IMR-90 (cell line): ENCODE measurements around the gene HAS3. TPM values are rescaled to one million over a fixed set of nuclear protein-coding genes. Genes with fewer than 3 reads are reported as not detected.

Experiments used
- ATAC-seq: fragments of 200-7000 bp; cut with Tn5 transposase; 2 replicates; pipeline ENCODE4 v1.9.1; 2020; ENCODE audit warnings: low read depth, mild to moderate bottlenecking, moderate library complexity
- BruUV-seq: library from RNA; stranded (reverse); fragments of 400-500 nt; replicated peaks from 2 replicates; lab custom pipeline; 2021; lab: Mats Ljungman, UMichigan
- CTCF ChIA-PET: fragments of 300-600 bp; formaldehyde crosslinking; extraction: SDS; loops from one replicate; lab custom pipeline; 2021; ENCODE audit warnings: antibody characterized with exemption; lab: Yijun Ruan, JAX
- POLR2A ChIA-PET: fragments of 300-600 bp; sonication (Branson Sonifier 250); formaldehyde crosslinking; loops from one replicate; lab custom pipeline; 2022; ENCODE audit warnings: antibody characterized with exemption; ENCODE audit not compliant: unreplicated experiment; lab: Charles Lee
- DNase-seq: peaks from one replicate; pipeline ENCODE4 v3.0.0; 2013
- H2AFZ ChIP-seq: replicated peaks from 2 replicates; pipeline ENCODE3; 2013; ENCODE audit warnings: low read length, mild to moderate bottlenecking; ENCODE audit not compliant: poor library complexity
- H2AK5ac ChIP-seq: 2 replicates; pipeline ENCODE4 v1.6.1; 2013; ENCODE audit warnings: low read depth, low read length, inconsistent platforms
- H2AK9ac ChIP-seq: replicated peaks from 2 replicates; pipeline ENCODE3; 2013; ENCODE audit warnings: mild to moderate bottlenecking, low read depth, low read length, moderate library complexity; ENCODE audit not compliant: poor library complexity
- H2BK120ac ChIP-seq: 2 replicates; pipeline ENCODE4 v1.6.1; 2013; ENCODE audit warnings: low read depth, low read length, inconsistent platforms
- H2BK15ac ChIP-seq: 3 replicates; pipeline ENCODE4 v1.6.1; 2013; ENCODE audit warnings: low read depth, low read length, inconsistent platforms
- H2BK20ac ChIP-seq: 2 replicates; pipeline ENCODE4 v1.6.1; 2013; ENCODE audit warnings: low read depth, mild to moderate bottlenecking, inconsistent platforms, low read length, moderate library complexity
- H2BK5ac ChIP-seq: 2 replicates; pipeline ENCODE4 v1.6.1; 2013; ENCODE audit warnings: mild to moderate bottlenecking, low read depth, low read length, inconsistent platforms; ENCODE audit not compliant: poor library complexity, severe bottlenecking
- H3K14ac ChIP-seq: replicated peaks from 2 replicates; pipeline ENCODE4 v1.6.1; 2013; ENCODE audit warnings: low read depth, low read length, inconsistent platforms
- H3K18ac ChIP-seq: 2 replicates; pipeline ENCODE4 v1.6.1; 2013; ENCODE audit warnings: low read depth, low read length, control low read depth
- H3K23ac ChIP-seq: 2 replicates; pipeline ENCODE4 v1.6.1; 2013; ENCODE audit warnings: low read depth, low read length, inconsistent platforms
- H3K27ac ChIP-seq: 2 replicates; pipeline ENCODE4 v1.5.1; 2013; ENCODE audit warnings: mild to moderate bottlenecking, control low read depth, low read length; ENCODE audit not compliant: insufficient read depth
- H3K27me3 ChIP-seq: 2 replicates; pipeline ENCODE4 v1.6.1; 2013; ENCODE audit warnings: low read length; ENCODE audit not compliant: control insufficient read depth, insufficient read depth
- H3K36me3 ChIP-seq: 2 replicates; pipeline ENCODE4 v1.6.1; 2013; ENCODE audit warnings: low read length, mixed read lengths; ENCODE audit not compliant: control insufficient read depth, insufficient read depth
- H3K4ac ChIP-seq: 2 replicates; pipeline ENCODE4 v1.6.1; 2013; ENCODE audit warnings: low read depth, low read length, inconsistent platforms
- H3K4me1 ChIP-seq: 2 replicates; pipeline ENCODE4 v1.6.1; 2013; ENCODE audit warnings: low read length, mixed read lengths; ENCODE audit not compliant: control insufficient read depth, insufficient read depth
- H3K4me2 ChIP-seq: 2 replicates; pipeline ENCODE4 v1.6.1; 2013; ENCODE audit warnings: low read depth, mild to moderate bottlenecking, control low read depth, low read length, moderate library complexity
- H3K4me3 ChIP-seq: 2 replicates; pipeline ENCODE4 v1.5.1; 2013; ENCODE audit warnings: low read depth, mild to moderate bottlenecking, control low read depth, low read length, moderate library complexity; ENCODE audit not compliant: insufficient read depth
- H3K56ac ChIP-seq: 2 replicates; pipeline ENCODE4 v1.6.1; 2013; ENCODE audit warnings: low read length, inconsistent platforms; ENCODE audit not compliant: insufficient read depth; ENCODE audit errors: extremely low read depth
- H3K79me1 ChIP-seq, 2 experiments: 2 replicates each; pipeline ENCODE4 v1.6.1; 2013; ENCODE audit warnings: low read length in 2 of 2, inconsistent platforms in 1 of 2, low read depth in 1 of 2
- H3K9ac ChIP-seq: 2 replicates; pipeline ENCODE4 v1.6.1; 2013; ENCODE audit warnings: low read depth, low read length, control low read depth
- H3K9me1 ChIP-seq: 2 replicates; pipeline ENCODE4 v1.6.1; 2013; ENCODE audit warnings: low read length, inconsistent platforms; ENCODE audit not compliant: insufficient read depth
- H3K9me3 ChIP-seq: 2 replicates; pipeline ENCODE4 v1.6.1; 2013; ENCODE audit warnings: low read length; ENCODE audit not compliant: control insufficient read depth, insufficient read depth
- H4K20me1 ChIP-seq: 2 replicates; pipeline ENCODE4 v1.6.1; 2013; ENCODE audit warnings: low read length, inconsistent platforms; ENCODE audit not compliant: insufficient read depth
- H4K5ac ChIP-seq: 2 replicates; pipeline ENCODE4 v1.6.1; 2013; ENCODE audit warnings: mild to moderate bottlenecking, low read depth, low read length, control low read depth
- H4K8ac ChIP-seq, 2 experiments: 2 replicates each; pipeline ENCODE4 v1.6.1; 2013; ENCODE audit warnings: low read depth in 2 of 2, low read length in 2 of 2, control low read depth in 1 of 2, inconsistent platforms in 1 of 2
- H4K91ac ChIP-seq: 2 replicates; pipeline ENCODE4 v1.6.1; 2013; ENCODE audit warnings: low read depth, low read length, inconsistent platforms; ENCODE audit not compliant: insufficient read depth
- CEBPB ChIP-seq: IDR thresholded peaks from 2 replicates; pipeline ENCODE4 v1.6.1; 2012; ENCODE audit warnings: low read depth, low read length, improper control_type of control experiment
- CHD1 ChIP-seq: IDR thresholded peaks from 2 replicates; pipeline ENCODE4 v1.6.1; 2012; ENCODE audit warnings: low read depth, low read length, improper control_type of control experiment
- FOS ChIP-seq: fragments of 150-350 bp; IDR thresholded peaks from 2 replicates; pipeline ENCODE4 v1.6.1; 2016; ENCODE audit warnings: low read depth, low read length
- MAZ ChIP-seq: IDR thresholded peaks from 2 replicates; pipeline ENCODE4 v1.6.1; 2012; ENCODE audit warnings: low read depth, mild to moderate bottlenecking, low read length, improper control_type of control experiment, moderate library complexity, borderline replicate concordance
- MXI1 ChIP-seq: IDR thresholded peaks from 2 replicates; pipeline ENCODE4 v1.6.1; 2012; ENCODE audit warnings: low read depth, mild to moderate bottlenecking, low read length, moderate library complexity, borderline replicate concordance
- NFE2L2 ChIP-seq: fragments of 150-350 bp; IDR thresholded peaks from 2 replicates; pipeline ENCODE4 v1.6.1; 2016; ENCODE audit warnings: low read depth, mild to moderate bottlenecking, low read length
- POLR2A ChIP-seq: IDR thresholded peaks from 2 replicates; pipeline ENCODE4 v1.6.1; 2012; ENCODE audit warnings: mild to moderate bottlenecking, low read depth, low read length
- RAD21 ChIP-seq: IDR thresholded peaks from 2 replicates; pipeline ENCODE4 v1.6.1; 2012; ENCODE audit warnings: low read length, improper control_type of control experiment
- RFX5 ChIP-seq: IDR thresholded peaks from 2 replicates; pipeline ENCODE4 v1.8.0; 2012; ENCODE audit warnings: low read depth, mild to moderate bottlenecking, low read length, moderate library complexity
- WGBS, 2 experiments: methylation state at CpG; one replicate each; pipeline versions ENCODE4 v1.1.5 to v1.1.7; 2013; ENCODE audit warnings: missing lambda C conversion rate in 2 of 2; ENCODE audit not compliant: insufficient read length in 1 of 2; ENCODE audit errors: extremely low coverage in 2 of 2; 5-methylcytosine and 5-hydroxymethylcytosine counted together
- dilution Hi-C: fragments of 300-500 bp; cut with HindIII; formaldehyde crosslinking; loops from one replicate; pipeline ENCODE4 v1.14.3; 2018; ENCODE audit warnings: low sequenced_read_pairs; ENCODE audit not compliant: unreplicated experiment
- in situ Hi-C: fragments of 300-500 bp; cut with MboI; formaldehyde crosslinking; loops from 3 replicates; pipeline ENCODE4 v1.14.3; 2019; ENCODE audit warnings: low sequenced_read_pairs, inconsistent platforms, mixed read lengths
- intact Hi-C: fragments of 100-400 bp; cut with micrococcal nuclease; formaldehyde crosslinking; loops from 2 replicates; pipeline ENCODE4 v1.10.0; 2022
- polyA plus RNA-seq, 3 experiments: library from polyadenylated mRNA; depleted of rRNA; stranded (reverse); fragments of >200 nt; gene quantifications; 2 replicates each; pipeline ENCODE4 v1.2.3, GENCODE V29; 2012; ENCODE audit warnings: low replicate concordance in 1 of 3
- total RNA-seq: library from RNA; depleted of rRNA; stranded (reverse); fragments of >200 nt; gene quantifications from 2 replicates; pipeline ENCODE4 v1.2.3, GENCODE V29; 2012
- TF ChIP-seq, protein P1 (sequence below): fragments of 150-350 bp; IDR thresholded peaks from 2 replicates; pipeline ENCODE4 v1.6.1; 2017; ENCODE audit warnings: mild to moderate bottlenecking, antibody characterized with exemption, low read length, low read depth
- TF ChIP-seq, protein P2 (sequence below): conservative IDR thresholded peaks from 2 replicates; pipeline ENCODE4 v1.5.1; 2012; ENCODE audit warnings: mild to moderate bottlenecking, low read depth, low read length, improper control_type of control experiment

HAS3 gene
- total and polyA plus RNA-seq, 2 of the 4 experiments (the other 2 are of a cell fraction), result 0.36 to 0.97 TPM

DNA sequence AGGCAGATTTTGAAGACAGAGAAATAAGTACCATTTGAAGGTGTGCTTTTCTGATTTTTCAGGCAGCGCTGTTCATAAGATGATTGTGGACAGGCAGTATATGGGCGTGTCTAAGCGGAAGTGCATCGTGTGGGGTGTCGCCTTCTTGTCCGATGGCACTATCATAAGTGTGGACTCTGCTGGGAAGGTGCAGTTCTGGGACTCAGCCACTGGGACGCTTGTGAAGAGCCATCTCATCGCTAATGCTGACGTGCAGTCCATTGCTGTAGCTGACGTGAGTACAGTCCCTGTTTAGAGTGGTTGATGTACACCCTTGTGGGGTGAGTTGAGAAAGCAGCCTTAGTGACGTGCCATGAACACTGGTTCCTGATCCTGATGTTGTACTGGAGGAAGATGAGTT lies 37.7 kb downstream of the HAS3 start:
- no peak overlapping the region for H2AK9ac ChIP-seq
- no peak overlapping the region for H3K9ac ChIP-seq
- no peak for TF ChIP-seq RAD21
- no peak for TF ChIP-seq RFX5
- no peak for TF ChIP-seq POLR2A
- no peak for TF ChIP-seq FOS
- no peak for TF ChIP-seq MXI1
- no peak for TF ChIP-seq NFE2L2
- no peak for TF ChIP-seq CHD1
- TF ChIP-seq, protein P1, sequence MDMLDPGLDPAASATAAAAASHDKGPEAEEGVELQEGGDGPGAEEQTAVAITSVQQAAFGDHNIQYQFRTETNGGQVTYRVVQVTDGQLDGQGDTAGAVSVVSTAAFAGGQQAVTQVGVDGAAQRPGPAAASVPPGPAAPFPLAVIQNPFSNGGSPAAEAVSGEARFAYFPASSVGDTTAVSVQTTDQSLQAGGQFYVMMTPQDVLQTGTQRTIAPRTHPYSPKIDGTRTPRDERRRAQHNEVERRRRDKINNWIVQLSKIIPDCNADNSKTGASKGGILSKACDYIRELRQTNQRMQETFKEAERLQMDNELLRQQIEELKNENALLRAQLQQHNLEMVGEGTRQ, result no peak
- TF ChIP-seq MAZ, result no peak
- no peak for TF ChIP-seq CEBPB
- TF ChIP-seq, protein P2, sequence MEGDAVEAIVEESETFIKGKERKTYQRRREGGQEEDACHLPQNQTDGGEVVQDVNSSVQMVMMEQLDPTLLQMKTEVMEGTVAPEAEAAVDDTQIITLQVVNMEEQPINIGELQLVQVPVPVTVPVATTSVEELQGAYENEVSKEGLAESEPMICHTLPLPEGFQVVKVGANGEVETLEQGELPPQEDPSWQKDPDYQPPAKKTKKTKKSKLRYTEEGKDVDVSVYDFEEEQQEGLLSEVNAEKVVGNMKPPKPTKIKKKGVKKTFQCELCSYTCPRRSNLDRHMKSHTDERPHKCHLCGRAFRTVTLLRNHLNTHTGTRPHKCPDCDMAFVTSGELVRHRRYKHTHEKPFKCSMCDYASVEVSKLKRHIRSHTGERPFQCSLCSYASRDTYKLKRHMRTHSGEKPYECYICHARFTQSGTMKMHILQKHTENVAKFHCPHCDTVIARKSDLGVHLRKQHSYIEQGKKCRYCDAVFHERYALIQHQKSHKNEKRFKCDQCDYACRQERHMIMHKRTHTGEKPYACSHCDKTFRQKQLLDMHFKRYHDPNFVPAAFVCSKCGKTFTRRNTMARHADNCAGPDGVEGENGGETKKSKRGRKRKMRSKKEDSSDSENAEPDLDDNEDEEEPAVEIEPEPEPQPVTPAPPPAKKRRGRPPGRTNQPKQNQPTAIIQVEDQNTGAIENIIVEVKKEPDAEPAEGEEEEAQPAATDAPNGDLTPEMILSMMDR, result no peak
- BruUV-seq, result no TSS peak
- H4K91ac ChIP-seq, result no peak overlapping the region
- no peaks in the 10 kb centered on the region for H3K9me1 ChIP-seq
- no peaks in the 10 kb centered on the region for H3K9me3 ChIP-seq
- no peak overlapping the region for H4K5ac ChIP-seq
- H3K4me1 ChIP-seq, result peaks cover 2% of the 10 kb centered on the region; the same call in 1 of the 2 replicates
- H4K8ac ChIP-seq, result no peak overlapping the region
- H3K18ac ChIP-seq, result no peak overlapping the region
- H3K4me2 ChIP-seq, result no peak overlapping the region
- no peak overlapping the region for H3K4me3 ChIP-seq
- no peak overlapping the region for H3K56ac ChIP-seq
- H3K27me3 ChIP-seq, result no peaks in the 10 kb centered on the region
- WGBS, 2 experiments, result no CpG with 5 or more reads among the region's 11 CpGs
- no peak overlapping the region for H3K23ac ChIP-seq
- in situ Hi-C loops (no loop called here), dilution Hi-C loops (no loop called here), intact Hi-C loops (no loop called here)
- no peak overlapping the region for H2AK5ac ChIP-seq
- no peak overlapping the region for H2BK120ac ChIP-seq
- H3K27ac ChIP-seq, result no peak overlapping the region
- peaks cover 44% of the 10 kb centered on the region for H3K36me3 ChIP-seq
- no peak overlapping the region for H2AFZ ChIP-seq
- H2BK15ac ChIP-seq, result no peak overlapping the region
- no peak overlapping the region for H2BK5ac ChIP-seq
- peaks cover 9 to 17% of the 10 kb centered on the region in 2 experiments; a peak in 2 of 4 replicates for H3K79me1 ChIP-seq
- no peak overlapping the region for H3K14ac ChIP-seq
- DNase-seq, result no peak
- ChIA-PET POLR2A (no interaction called here), CTCF (no interaction called here)
- no peak overlapping the region for H3K4ac ChIP-seq
- ATAC-seq, result no peak
- H2BK20ac ChIP-seq, result no peak overlapping the region
- no peaks in the 10 kb centered on the region for H4K20me1 ChIP-seq
